OCI-LY3 (cell line): Measurements from ENCODE around the gene KIF18A.

ENCODE experiments used
- EZH2phosphoT487 ChIP-seq: fragments of 200-600 bp; shearing (Covaris generic); IDR thresholded peaks from 2 replicates; pipeline ENCODE4 v1.6.1; 2018; ENCODE audit warnings: antibody characterized with exemption, mixed run types, low read depth
- TF ChIP-seq, protein P1 (sequence below): fragments of 200-600, 300-600 bp; sonication (generic); IDR thresholded peaks from 2 replicates; pipeline ENCODE4 v1.5.1; 2014; ENCODE audit warnings: antibody characterized with exemption, low read length, low read depth

- TF ChIP-seq, protein P1, sequence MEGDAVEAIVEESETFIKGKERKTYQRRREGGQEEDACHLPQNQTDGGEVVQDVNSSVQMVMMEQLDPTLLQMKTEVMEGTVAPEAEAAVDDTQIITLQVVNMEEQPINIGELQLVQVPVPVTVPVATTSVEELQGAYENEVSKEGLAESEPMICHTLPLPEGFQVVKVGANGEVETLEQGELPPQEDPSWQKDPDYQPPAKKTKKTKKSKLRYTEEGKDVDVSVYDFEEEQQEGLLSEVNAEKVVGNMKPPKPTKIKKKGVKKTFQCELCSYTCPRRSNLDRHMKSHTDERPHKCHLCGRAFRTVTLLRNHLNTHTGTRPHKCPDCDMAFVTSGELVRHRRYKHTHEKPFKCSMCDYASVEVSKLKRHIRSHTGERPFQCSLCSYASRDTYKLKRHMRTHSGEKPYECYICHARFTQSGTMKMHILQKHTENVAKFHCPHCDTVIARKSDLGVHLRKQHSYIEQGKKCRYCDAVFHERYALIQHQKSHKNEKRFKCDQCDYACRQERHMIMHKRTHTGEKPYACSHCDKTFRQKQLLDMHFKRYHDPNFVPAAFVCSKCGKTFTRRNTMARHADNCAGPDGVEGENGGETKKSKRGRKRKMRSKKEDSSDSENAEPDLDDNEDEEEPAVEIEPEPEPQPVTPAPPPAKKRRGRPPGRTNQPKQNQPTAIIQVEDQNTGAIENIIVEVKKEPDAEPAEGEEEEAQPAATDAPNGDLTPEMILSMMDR, result no peak
- TF ChIP-seq EZH2phosphoT487, result no peak
Measured at GRCh38 chr11:28114731-28115130, 6.8 kb upstream of the KIF18A start.
